K562 (cell line): Measurements from ENCODE around the gene ZNF598. TPM values are rescaled to one million over a fixed set of nuclear protein-coding genes. Genes with fewer than 3 reads are reported as not detected.

Experiments
- ATF1 ChIP-seq, 2 experiments: fragments of 450-650 bp in 1 of 2; IDR thresholded peaks; 2 replicates each; pipeline ENCODE4 v1.6.1; 2016; ENCODE audit warnings: missing compliant biosample characterization in 1 of 2, missing genetic modification characterization in 1 of 2
- CBX3 ChIP-seq, 2 experiments: IDR thresholded peaks; 1 replicate in 1 of 2; 2 replicates in 1 of 2; pipeline ENCODE4 v1.6.1; 2012; ENCODE audit warnings: inconsistent platforms in 2 of 2, low read length in 2 of 2, borderline replicate concordance in 1 of 2, control low read depth in 1 of 2
- CBX8 ChIP-seq: fragments of 200-600 bp; sonication (generic); IDR thresholded peaks from 2 replicates; pipeline ENCODE4 v1.6.1; 2012; ENCODE audit warnings: borderline replicate concordance, mixed run types, low read depth, mild to moderate bottlenecking, moderate library complexity, mixed read lengths, low read length, control low read depth, inconsistent platforms; ENCODE audit not compliant: poor library complexity, severe bottlenecking; ENCODE audit errors: extremely low read depth
- FOSL1 ChIP-seq: fragments of 200-800 bp; sonication (Bioruptor generic); conservative IDR thresholded peaks from 2 replicates; pipeline ENCODE4 v1.6.1; 2016; ENCODE audit warnings: missing genetic modification characterization, missing compliant biosample characterization
- HMGN3 ChIP-seq: IDR thresholded peaks from 2 replicates; pipeline ENCODE4 v1.6.1; 2011; ENCODE audit warnings: borderline replicate concordance, low read depth, mild to moderate bottlenecking, mixed read lengths, low read length; ENCODE audit not compliant: insufficient read length; ENCODE audit errors: extremely low read depth
- MAX ChIP-seq: sonication (generic); formaldehyde crosslinking; IDR thresholded peaks from 2 replicates; pipeline ENCODE4 v1.9.0; 2022; ENCODE audit warnings: mild to moderate bottlenecking, missing genetic modification reagents
- MBD2 ChIP-seq: sonication (generic); IDR thresholded peaks from 2 replicates; pipeline ENCODE4 v1.6.1; 2016; ENCODE audit warnings: low read depth, borderline replicate concordance
- MED1 ChIP-seq: sonication (generic); formaldehyde crosslinking; IDR thresholded peaks from 2 replicates; pipeline ENCODE4 v1.8.1; 2023; ENCODE audit warnings: missing genetic modification reagents, borderline replicate concordance
- MITF ChIP-seq: IDR thresholded peaks from 2 replicates; pipeline ENCODE4 v1.6.1; 2014; ENCODE audit warnings: antibody characterized with exemption
- NFIC ChIP-seq: fragments of 450-650 bp; IDR thresholded peaks from 2 replicates; pipeline ENCODE4 v1.6.1; 2017; ENCODE audit warnings: mild to moderate bottlenecking, inconsistent platforms
- PCBP1 ChIP-seq: fragments of 200-400 bp; formaldehyde crosslinking; IDR thresholded peaks from 2 replicates; pipeline ENCODE4 v1.6.1; 2018; ENCODE audit warnings: mild to moderate bottlenecking, low read depth, low read length; ENCODE audit not compliant: poor library complexity, severe bottlenecking
- PHTF2 ChIP-seq: fragments of 250-450 bp; sonication (Bioruptor Pico); IDR thresholded peaks from 2 replicates; pipeline ENCODE4 v1.5.0; 2021; ENCODE audit warnings: mild to moderate bottlenecking
- PML ChIP-seq: IDR thresholded peaks from 2 replicates; pipeline ENCODE4 v1.6.1; 2012; ENCODE audit warnings: low read length, inconsistent platforms
- RBFOX2 ChIP-seq: fragments of 200-400 bp; formaldehyde crosslinking; IDR thresholded peaks from 2 replicates; pipeline ENCODE4 v1.6.1; 2017; ENCODE audit warnings: low read depth, mild to moderate bottlenecking, low read length, moderate library complexity
- RBM34 ChIP-seq: fragments of 200-400 bp; formaldehyde crosslinking; IDR thresholded peaks from 2 replicates; pipeline ENCODE4 v1.6.1; 2018; ENCODE audit warnings: low read length, borderline replicate concordance; ENCODE audit not compliant: insufficient read depth
- SAP30 ChIP-seq: fragments of 200-600 bp; sonication (generic); IDR thresholded peaks from 2 replicates; pipeline ENCODE4 v1.6.1; 2012; ENCODE audit warnings: borderline replicate concordance, low read depth, mild to moderate bottlenecking, moderate library complexity, low read length, control low read depth, inconsistent platforms; ENCODE audit not compliant: insufficient read depth, poor library complexity, severe bottlenecking
- SRSF1 ChIP-seq: fragments of 200-400 bp; formaldehyde crosslinking; IDR thresholded peaks from 2 replicates; pipeline ENCODE4 v1.6.1; 2017; ENCODE audit warnings: mild to moderate bottlenecking, low read depth, low read length, moderate library complexity
- TBP ChIP-seq: optimal IDR thresholded peaks from 2 replicates; pipeline ENCODE3; 2011; ENCODE audit warnings: low read depth, low read length, improper control_type of control experiment
- ZNF143 ChIP-seq: sonication (generic); formaldehyde crosslinking; IDR thresholded peaks from 2 replicates; pipeline ENCODE4 v1.9.0; 2022; ENCODE audit warnings: mild to moderate bottlenecking, missing genetic modification reagents
- ZNF197 ChIP-seq: fragments of 200-800 bp; sonication (Bioruptor generic); IDR thresholded peaks from 2 replicates; pipeline ENCODE4 v1.6.1; 2016; ENCODE audit warnings: low read depth, missing genetic modification characterization, missing compliant biosample characterization
- ZNF263 ChIP-seq: sonication (generic); formaldehyde crosslinking; IDR thresholded peaks from 2 replicates; pipeline ENCODE4 v1.8.0; 2022; ENCODE audit warnings: mild to moderate bottlenecking, missing genetic modification reagents, borderline replicate concordance
- ZNF830 ChIP-seq: fragments of 250-450 bp; sonication (Bioruptor Pico); IDR thresholded peaks from 2 replicates; pipeline ENCODE4 v1.5.0; 2021; ENCODE audit warnings: mild to moderate bottlenecking
- polyA plus RNA-seq, 8 experiments: library from polyadenylated mRNA; depleted of rRNA in 4 of 8; stranded (reverse) in 5 of 8; unstranded in 3 of 8; fragments of >200 nt; fragmentation: Nextera tagmentation in 2 of 8; fragmentation: Illumina TruSeq in 1 of 8; extraction: Ambion mirVana in 2 of 8; extraction: Trizol in 1 of 8; gene quantifications; 2 replicates each; pipeline versions ENCODE4 v1.2.1 to v1.2.3, GENCODE V29; 2011 to 2014; ENCODE audit warnings: inconsistent platforms in 1 of 8, missing spikeins in 1 of 8
- total RNA-seq, 7 experiments: library from RNA; depleted of rRNA in 6 of 7; stranded (reverse); fragments of >200 nt in 6 of 7; fragmentation: Illumina TruSeq in 2 of 7; extraction: Trizol in 2 of 7; gene quantifications; 2 replicates each; pipeline versions ENCODE4 v1.2.1 to v1.2.3, GENCODE V29; 2011 to 2021; ENCODE audit warnings: low replicate concordance in 1 of 7
- TF ChIP-seq, protein P1 (sequence below): fragments of 450-650 bp; IDR thresholded peaks from 2 replicates; pipeline ENCODE4 v1.6.1; 2018; ENCODE audit warnings: mild to moderate bottlenecking, low read depth; ENCODE audit not compliant: partially characterized antibody

ZNF598 gene
- total and polyA plus RNA-seq, 9 of the 15 experiments (the other 6 are each of a cell fraction or from before 2014, with no cell fraction given) = 0.11 to 115 (median 29.6) TPM

DNA sequence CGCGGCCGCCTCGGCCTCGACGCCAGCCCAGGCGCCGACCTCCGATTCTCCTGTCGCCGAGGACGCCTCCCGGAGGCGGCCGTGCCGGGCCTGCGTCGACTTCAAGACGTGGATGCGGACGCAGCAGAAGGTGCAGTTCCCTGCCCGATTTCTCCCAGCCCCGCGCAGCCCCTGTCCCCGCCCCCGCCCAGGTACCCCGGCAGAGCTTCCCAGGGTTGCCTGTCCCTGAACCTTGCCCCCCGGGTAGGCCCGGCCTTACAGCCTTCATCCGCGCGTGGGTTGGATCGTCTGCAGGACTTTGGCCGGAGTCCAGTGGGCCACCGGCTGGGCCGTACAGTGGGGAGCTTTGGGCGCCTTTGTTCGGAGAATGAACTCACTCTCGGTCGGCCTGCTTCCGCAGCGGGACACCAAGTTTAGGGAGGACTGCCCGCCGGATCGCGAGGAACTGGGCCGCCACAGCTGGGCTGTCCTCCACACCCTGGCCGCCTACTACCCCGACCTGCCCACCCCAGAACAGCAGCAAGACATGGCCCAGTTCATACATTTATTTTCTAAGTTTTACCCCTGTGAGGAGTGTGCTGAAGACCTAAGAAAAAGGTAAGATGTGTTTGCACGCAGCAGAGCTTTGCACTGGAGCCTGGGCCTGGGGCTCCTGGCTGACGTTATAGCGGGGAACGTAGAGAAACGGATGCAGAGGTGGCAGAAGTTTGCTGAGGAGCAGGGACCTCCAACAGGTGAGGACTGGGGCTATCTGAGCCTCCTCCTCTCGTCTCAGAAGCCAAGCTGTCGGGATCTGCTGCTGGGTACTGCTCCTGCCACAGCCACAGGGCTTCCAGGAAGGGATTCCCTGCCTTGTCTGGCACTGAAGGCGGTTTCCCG, 25.0 kb downstream of the ZNF598 start (continued):
- TF ChIP-seq PML (0 out of 2 replicates have a peak, but pooled peaks have one; percentile 3), SAP30 (peak; percentile 26), MED1 (CRISPR knock-in tag) (0 out of 2 replicates have a peak, but pooled peaks have one; percentile 35), ZNF143 (no peak), HMGN3 (peak; percentile 37), MBD2 (no peak), CBX8 (no peak), ZNF830 (CRISPR knock-in tag) (no peak), ATF1 (CRISPR knock-in tag; IDR thresholded peaks at IDR 0.05) (no peak), ATF1 (tag; IDR thresholded peaks at IDR 0.05) (no peak), PHTF2 (no peak), MITF (peak; percentile 39; the same call in 1 of the 2 replicates), CBX3 (IDR thresholded peaks at IDR 0.05; ENCODE audit: borderline replicate concordance in 1 of 2, low read length in 2 of 2) (no peak), RBFOX2 (peak; percentile 45), PCBP1 (peak; percentile 22), ZNF197 (no peak), TBP (peak; percentile 4), NFIC (peak; percentile 84), ZNF263 (peak; percentile 75), FOSL1 (tag) (0 out of 2 replicates have a peak, but pooled peaks have one; percentile 1), MAX (CRISPR knock-in tag) (no peak), SRSF1 (no peak), RBM34 (no peak)
- TF ChIP-seq, protein P1, sequence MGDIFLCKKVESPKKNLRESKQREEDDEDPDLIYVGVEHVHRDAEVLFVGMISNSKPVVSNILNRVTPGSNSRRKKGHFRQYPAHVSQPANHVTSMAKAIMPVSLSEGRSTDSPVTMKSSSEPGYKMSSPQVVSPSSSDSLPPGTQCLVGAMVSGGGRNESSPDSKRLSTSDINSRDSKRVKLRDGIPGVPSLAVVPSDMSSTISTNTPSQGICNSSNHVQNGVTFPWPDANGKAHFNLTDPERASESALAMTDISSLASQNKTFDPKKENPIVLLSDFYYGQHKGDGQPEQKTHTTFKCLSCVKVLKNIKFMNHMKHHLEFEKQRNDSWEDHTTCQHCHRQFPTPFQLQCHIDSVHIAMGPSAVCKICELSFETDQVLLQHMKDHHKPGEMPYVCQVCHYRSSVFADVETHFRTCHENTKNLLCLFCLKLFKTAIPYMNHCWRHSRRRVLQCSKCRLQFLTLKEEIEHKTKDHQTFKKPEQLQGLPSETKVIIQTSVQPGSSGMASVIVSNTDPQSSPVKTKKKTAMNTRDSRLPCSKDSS = no peak
